Right lobe of liver (tissue), 6 donors: ENCODE results near the gene VWA5B2. TPM values are rescaled to one million over a fixed set of nuclear protein-coding genes. Genes with fewer than 3 reads are reported as not detected.

Experiments used
- ATAC-seq, 4 donors: fragments of 200-7000 bp; cut with Tn5 transposase; one replicate each; pipeline ENCODE4 v1.9.1; 2020; ENCODE audit warnings: mild to moderate bottlenecking in 4 of 4, moderate library complexity in 4 of 4
- DNase-seq, 3 donors: peaks; one replicate each; pipeline ENCODE4 v3.0.0-alpha.2; 2020
- H3K27ac ChIP-seq, 3 donors: fragments of 200-600 bp; one replicate each; pipeline ENCODE4 v1.8.0; 2022
- H3K27me3 ChIP-seq, 2 donors: fragments of 200-600 bp; one replicate each; pipeline ENCODE4 v1.8.0; 2022
- H3K36me3 ChIP-seq, 4 donors: fragments of 200-600 bp; sonication (generic) in 1 of 4; one replicate each; pipeline versions ENCODE4 v1.5.1 to v1.8.0; 2017 to 2022; ENCODE audit warnings: control low read depth in 1 of 4
- H3K4me1 ChIP-seq, 4 donors: fragments of 200-600 bp; sonication (generic) in 1 of 4; one replicate each; pipeline versions ENCODE4 v1.5.1 to v1.8.0; 2017 to 2022; ENCODE audit warnings: control low read depth in 1 of 4
- H3K4me3 ChIP-seq, 3 donors: fragments of 200-600 bp; one replicate each; pipeline ENCODE4 v1.8.0; 2022
- H3K9me3 ChIP-seq, 4 donors: fragments of 200-600 bp; sonication (generic) in 1 of 4; one replicate each; pipeline versions ENCODE4 v1.5.1 to v1.8.0; 2017 to 2022; ENCODE audit warnings: control low read depth in 1 of 4
- POLR2A ChIP-seq: fragments of 450-650 bp; IDR thresholded peaks from one replicate; pipeline ENCODE4 v1.6.1; 2017; ENCODE audit warnings: antibody characterized with exemption, mild to moderate bottlenecking
- WGBS: methylation state at CpG from one replicate; pipeline ENCODE4 v1.1.6; 2018; ENCODE audit warnings: low coverage, low lambda C conversion rate; ENCODE audit not compliant: insufficient coverage; ENCODE audit errors: missing lambda C conversion rate; 5-methylcytosine and 5-hydroxymethylcytosine counted together
- intact Hi-C, 2 donors: fragments of 100-400 bp; cut with DNase I; formaldehyde crosslinking; loops; one replicate each; pipeline versions ENCODE4 v1.11.2 to v1.14.1; 2022
- total RNA-seq, 6 experiments: library from RNA; depleted of rRNA in 2 of 6; stranded (reverse); fragments of >200 nt in 2 of 6; fragmentation: NEBNext Ultra II Directional in 3 of 6; extraction: Animal tissue kit (Norgen Biotek cat#: 25700) in 3 of 6; gene quantifications; one replicate each; pipeline versions ENCODE4 v1.1.0 to v1.2.4, GENCODE V29; 2016 to 2023
- TF ChIP-seq, protein P1 (sequence below), 4 donors: fragments of 200-600 bp in 3 of 4; fragments of 450-650 bp in 1 of 4; IDR thresholded peaks; one replicate each; pipeline versions ENCODE4 v1.5.1 to v1.8.0; 2016 to 2022; ENCODE audit warnings: antibody characterized with exemption in 4 of 4, mild to moderate bottlenecking in 2 of 4
- donor health status: DM: no; HTN: yes; CAD: no.
- donor health status: DM: no; HTN: no; CAD: no.
- donor health status: DM: no; HTN: no; CAD: no.
- donor health status: DM: no; HTN: yes; CAD: no.
- donor health status: DM: no; HTN: yes; CAD: no.

The VWA5B2 gene
- total RNA-seq, 6 experiments from 2014 or later: 0.21 to 0.59 (median 0.25) TPM; not detected in 3

DNA sequence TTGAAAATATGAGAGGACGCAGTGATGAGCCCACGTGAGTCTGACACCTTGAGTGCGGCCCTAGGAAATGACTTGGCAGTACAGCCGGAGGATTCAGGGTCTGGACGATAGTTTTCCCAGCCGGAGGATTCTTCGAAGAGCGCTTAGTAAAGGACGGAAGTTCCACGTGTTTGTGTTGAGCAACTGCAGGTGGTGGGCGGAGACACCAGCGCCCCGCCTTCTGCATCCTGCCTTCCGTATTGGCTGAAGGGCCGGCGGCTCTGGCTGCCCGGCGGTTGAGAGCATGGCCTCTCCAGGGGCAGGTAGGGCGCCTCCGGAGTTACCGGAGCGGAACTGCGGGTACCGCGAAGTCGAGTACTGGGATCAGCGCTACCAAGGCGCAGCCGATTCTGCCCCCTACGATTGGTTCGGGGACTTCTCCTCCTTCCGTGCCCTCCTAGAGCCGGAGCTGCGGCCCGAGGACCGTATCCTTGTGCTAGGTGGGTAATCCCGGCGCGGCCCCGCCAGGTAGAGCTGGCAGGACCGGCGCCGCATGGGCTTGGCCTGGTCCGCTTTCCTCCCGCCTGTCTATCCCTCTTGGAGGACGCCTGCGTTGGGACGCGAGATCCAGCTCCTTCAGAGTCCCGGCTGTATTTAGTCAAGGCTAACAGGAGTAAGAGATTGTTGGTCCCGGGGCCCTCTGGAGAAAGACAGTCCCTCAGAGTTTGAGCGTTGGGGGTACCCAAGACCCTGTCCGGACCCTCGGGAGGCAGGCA lies 20.2 kb downstream of the VWA5B2 start, which contains the start of gene EEF1AKMT4:
EEF1AKMT4 (plus strand) TSS at position 261 of the 755 bp plus-strand sequence; CDS start at position 284, 23 bp downstream.
- 0% methylated on average over 9 of the region's 54 CpGs for WGBS
- TF ChIP-seq, protein P1, sequence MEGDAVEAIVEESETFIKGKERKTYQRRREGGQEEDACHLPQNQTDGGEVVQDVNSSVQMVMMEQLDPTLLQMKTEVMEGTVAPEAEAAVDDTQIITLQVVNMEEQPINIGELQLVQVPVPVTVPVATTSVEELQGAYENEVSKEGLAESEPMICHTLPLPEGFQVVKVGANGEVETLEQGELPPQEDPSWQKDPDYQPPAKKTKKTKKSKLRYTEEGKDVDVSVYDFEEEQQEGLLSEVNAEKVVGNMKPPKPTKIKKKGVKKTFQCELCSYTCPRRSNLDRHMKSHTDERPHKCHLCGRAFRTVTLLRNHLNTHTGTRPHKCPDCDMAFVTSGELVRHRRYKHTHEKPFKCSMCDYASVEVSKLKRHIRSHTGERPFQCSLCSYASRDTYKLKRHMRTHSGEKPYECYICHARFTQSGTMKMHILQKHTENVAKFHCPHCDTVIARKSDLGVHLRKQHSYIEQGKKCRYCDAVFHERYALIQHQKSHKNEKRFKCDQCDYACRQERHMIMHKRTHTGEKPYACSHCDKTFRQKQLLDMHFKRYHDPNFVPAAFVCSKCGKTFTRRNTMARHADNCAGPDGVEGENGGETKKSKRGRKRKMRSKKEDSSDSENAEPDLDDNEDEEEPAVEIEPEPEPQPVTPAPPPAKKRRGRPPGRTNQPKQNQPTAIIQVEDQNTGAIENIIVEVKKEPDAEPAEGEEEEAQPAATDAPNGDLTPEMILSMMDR (IDR thresholded peaks at IDR 0.05): peak; percentile 55 to 60 (median 58)
- peak; percentile 77 for TF ChIP-seq POLR2A
- no peaks in the 10 kb centered on the region for H3K9me3 ChIP-seq
- peak; percentile 95 to 97 (median 97) for DNase-seq
- peak; percentile 96 to 98 (median 96) for ATAC-seq
- H3K27me3 ChIP-seq: no peaks in the 10 kb centered on the region
- H3K4me1 ChIP-seq: peaks cover 0 to 16% (median 5%) of the 10 kb centered on the region in 4 donors
- H3K36me3 ChIP-seq: peaks cover 0 to 9% (median 0%) of the 10 kb centered on the region in 4 donors
- peak within 1 kb of the TSS; percentile 65 to 84 (median 73) for H3K27ac ChIP-seq
- intact Hi-C loops: loop anchor here (10.0 kb wide), 1 partner anchor 105 kb away; no protein-coding TSS in a partner anchor
- H3K4me3 ChIP-seq: peak within 1 kb of the TSS; percentile 69 to 91 (median 89)

DNA sequence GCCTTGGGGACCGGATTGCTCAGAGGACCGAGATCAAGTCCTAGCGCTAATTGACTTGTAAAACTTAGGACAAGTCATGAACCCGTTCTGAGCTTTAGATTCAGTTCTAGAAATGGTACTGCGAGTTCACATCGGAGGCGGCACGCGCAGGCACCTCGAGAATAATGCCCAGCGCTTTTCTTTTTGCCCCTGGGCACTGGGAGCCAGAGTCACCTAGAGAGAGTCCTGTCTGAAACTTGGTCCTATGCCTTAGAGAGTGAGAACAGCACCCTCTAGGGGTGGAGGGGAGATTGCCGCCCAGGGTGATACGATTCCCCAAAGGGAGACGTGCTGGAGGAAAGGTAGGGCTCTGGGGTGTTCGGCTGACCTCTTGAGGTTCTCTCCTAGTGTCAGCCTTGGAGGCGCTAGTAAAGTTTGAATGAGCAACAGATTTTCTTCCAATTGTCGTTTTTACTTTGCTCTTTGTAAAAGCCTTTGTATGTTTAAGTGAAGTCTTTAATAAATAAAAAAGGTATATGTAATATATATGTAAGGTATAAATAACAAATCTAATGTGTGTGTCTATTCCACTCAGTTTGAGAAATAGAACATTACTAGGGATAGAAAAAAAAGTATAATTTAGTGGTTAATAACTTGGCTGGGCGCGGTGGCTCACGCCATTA lies 20.9 kb downstream of the VWA5B2 start:
- peaks cover 0 to 2% (median 0%) of the 10 kb centered on the region in 4 donors for H3K36me3 ChIP-seq
- H3K27me3 ChIP-seq: no peaks in the 10 kb centered on the region
- peak overlapping the region in 2 of 3 donors; percentile 4 to 84 for H3K27ac ChIP-seq
- peak; percentile 77 to 85 (median 80) for ATAC-seq
- peak; percentile 85 to 89 (median 86) for DNase-seq
- peak overlapping the region; percentile 69 to 91 (median 89) for H3K4me3 ChIP-seq
- peaks cover 0 to 16% (median 5%) of the 10 kb centered on the region in 4 donors for H3K4me1 ChIP-seq
- 5% methylated on average over 11 of the region's 20 CpGs for WGBS
- no peaks in the 10 kb centered on the region for H3K9me3 ChIP-seq
- intact Hi-C loops: no loop called here
- TF ChIP-seq, protein P1 (IDR thresholded peaks at IDR 0.05): peak; percentile 87 to 97 (median 96)
- no peak for TF ChIP-seq POLR2A

DNA sequence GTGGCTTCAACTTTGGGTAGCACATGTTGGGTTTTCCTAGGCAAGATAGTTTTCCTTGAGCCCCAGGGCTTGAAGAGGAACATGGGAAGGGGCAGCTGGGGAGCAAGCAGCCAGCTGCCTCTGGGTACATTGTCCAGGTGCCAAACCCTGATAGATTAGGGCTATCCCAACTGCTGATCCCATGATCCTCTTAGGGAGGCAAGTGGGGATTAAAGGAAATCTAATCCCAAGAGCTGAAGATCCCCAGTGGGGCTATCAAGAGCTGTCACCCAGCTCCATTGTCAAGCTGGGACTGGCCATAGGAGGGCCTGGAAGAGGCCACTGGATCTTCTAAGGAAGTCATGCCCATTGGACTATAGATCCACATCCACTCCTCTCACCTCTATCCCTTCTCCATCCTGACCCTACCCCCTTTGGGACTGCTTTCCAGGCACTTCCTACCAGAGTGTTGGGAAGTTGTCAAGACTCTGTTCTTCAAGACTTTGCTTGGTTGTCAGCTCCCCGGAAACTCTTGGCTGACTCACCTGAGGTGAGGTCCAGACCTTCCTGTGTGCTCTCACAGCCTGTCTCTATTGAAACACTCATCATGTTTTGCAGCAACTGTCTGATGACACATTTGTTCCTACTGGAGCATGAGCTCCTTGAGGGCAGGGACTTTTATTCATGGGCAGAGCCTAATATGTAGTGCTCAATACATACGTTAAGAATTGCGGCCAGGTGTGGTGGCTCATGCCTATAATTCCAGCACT lies 26.1 kb downstream of the VWA5B2 start:
- ATAC-seq: no peak
- WGBS: 87% methylated on average over 3 of the region's 3 CpGs
- Histone ChIP-seq H3K27ac (no peak overlapping the region), H3K4me3 (no peak overlapping the region), H3K9me3 (no peaks in the 10 kb centered on the region), H3K36me3 (no peaks in the 10 kb centered on the region), H3K4me1 (peaks cover 0 to 3% (median under 1%) of the 10 kb centered on the region in 4 donors), H3K27me3 (no peaks in the 10 kb centered on the region)
- DNase-seq: no peak
- intact Hi-C loops: no loop called here
- TF ChIP-seq, protein P1 (IDR thresholded peaks at IDR 0.05): no peak
- no peak for TF ChIP-seq POLR2A
